ELF-1 (cell line): ENCODE measurements around the gene CRADD.
A peak's percentile ranks its signal among the peaks of the same experiment; 100 is the strongest.

Experiments
- DNase-seq: peaks from one replicate; pipeline ENCODE4 v3.0.0-alpha.2; 2016; ENCODE audit warnings: low read depth, low spot score

CRADD gene

GRCh38 chr12:93839064-93839463, 161.9 kb downstream of the CRADD start:
- DNase-seq: no peak

GRCh38 chr12:93841671-93842070, 164.5 kb downstream of the CRADD start:
- no peak for DNase-seq

GRCh38 chr12:93844164-93844784, 167.1 kb downstream of the CRADD start:
- no peak for DNase-seq

GRCh38 chr12:93846936-93847516, 169.9 kb downstream of the CRADD start:
- no peak for DNase-seq

GRCh38 chr12:93847517-93848474, 170.6 kb downstream of the CRADD start:
- no peak for DNase-seq

- DNase-seq: no peak
These were observed 171.4 kb downstream of the CRADD start for GRCh38 chr12:93848523-93849101.

- no peak for DNase-seq
These were observed 172.8 kb downstream of the CRADD start for GRCh38 chr12:93849946-93850345.

GRCh38 chr12:93850481-93851256, 173.5 kb downstream of the CRADD start:
- DNase-seq: no peak

- DNase-seq: no peak
These were observed 174.1 kb downstream of the CRADD start for GRCh38 chr12:93851257-93851671.

GRCh38 chr12:93852173-93852591, 175.0 kb downstream of the CRADD start:
- DNase-seq: no peak

- peak; percentile 66 for DNase-seq
These were observed 176.7 kb downstream of the CRADD start for GRCh38 chr12:93853698-93854478.

- no peak for DNase-seq
These were observed 178.1 kb downstream of the CRADD start for GRCh38 chr12:93855261-93855660.

- no peak for DNase-seq
These were observed 179.4 kb downstream of the CRADD start for GRCh38 chr12:93856611-93857010.

- no peak for DNase-seq
These were observed 180.2 kb downstream of the CRADD start for GRCh38 chr12:93857279-93857938.

GRCh38 chr12:93857991-93858447, 180.8 kb downstream of the CRADD start:
- no peak for DNase-seq

GRCh38 chr12:93860668-93861373, 183.6 kb downstream of the CRADD start:
- DNase-seq: no peak

GRCh38 chr12:93862424-93862823, 185.2 kb downstream of the CRADD start:
- no peak for DNase-seq

- no peak for DNase-seq
These were observed 188.6 kb downstream of the CRADD start for GRCh38 chr12:93865751-93866150.

- no peak for DNase-seq
These were observed 191.6 kb downstream of the CRADD start for GRCh38 chr12:93868771-93869170.
